GM10266 (cell line): ENCODE results near the gene TMUB2.
A peak's percentile ranks its signal among the peaks of the same experiment; 100 is the strongest.

Experiments used
- DNase-seq: peaks from one replicate; pipeline ENCODE4 v3.0.0; 2012; ENCODE audit errors: extremely low spot score
- CTCF ChIP-seq: IDR thresholded peaks from 2 replicates; pipeline ENCODE4 v1.5.1; 2012; ENCODE audit warnings: mild to moderate bottlenecking, low read depth; ENCODE audit not compliant: control insufficient read depth, insufficient read depth; ENCODE audit errors: missing control alignments

The TMUB2 gene

GRCh38 chr17:44199553-44200477, 13.0 kb downstream of the TMUB2 start, which contains the start of gene ATXN7L3:
Gene ATXN7L3, minus strand, starts transcription at chr17:44199884. Its CDS starts 1,814 bp downstream, at chr17:44198070.
- no peak for TF ChIP-seq CTCF
- DNase-seq = peak; percentile 99

GRCh38 chr17:44200478-44201155, 13.8 kb downstream of the TMUB2 start:
- DNase-seq = no peak
- no peak for TF ChIP-seq CTCF

GRCh38 chr17:44202756-44203155, 16.0 kb downstream of the TMUB2 start:
- no peak for DNase-seq
- no peak for TF ChIP-seq CTCF

GRCh38 chr17:44203731-44204440, 17.1 kb downstream of the TMUB2 start:
- TF ChIP-seq CTCF = peak; percentile 65
- peak; percentile 72 for DNase-seq

GRCh38 chr17:44204441-44204882, 17.7 kb downstream of the TMUB2 start:
- no peak for DNase-seq
- TF ChIP-seq CTCF = no peak

- DNase-seq = no peak
- no peak for TF ChIP-seq CTCF
Observed at GRCh38 chr17:44205962-44206824, 19.4 kb downstream of the TMUB2 start.
